ENCODE measurements around the gene PTGER3. TPM values are rescaled to one million over a fixed set of nuclear protein-coding genes. Genes with fewer than 3 reads are reported as not detected.

Gene PTGER3
- polyA plus RNA-seq, 1 donor (not counting 4 experiments of a cell fraction or from before 2014, with no cell fraction given): 0.04 TPM

DNA sequence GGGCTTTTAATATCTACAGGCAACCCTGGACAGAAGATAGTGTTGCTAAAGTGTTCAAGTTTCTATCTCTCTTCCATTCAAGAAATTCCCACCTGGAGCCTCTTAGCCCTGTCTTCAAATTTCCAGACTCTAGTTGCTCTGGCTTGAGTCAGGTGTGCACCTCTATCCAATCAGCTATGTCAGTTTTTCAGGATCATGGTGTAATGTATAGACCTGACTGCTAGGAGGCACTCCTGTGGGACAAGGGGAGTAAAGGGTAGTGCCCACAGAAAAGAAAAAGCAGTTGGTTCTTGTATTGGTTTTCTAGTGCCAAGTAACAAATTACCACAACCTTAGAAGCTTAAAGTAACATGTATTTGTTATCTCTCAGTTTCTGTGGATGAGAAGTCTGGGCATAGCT lies 39.4 kb upstream of the PTGER3 start:
- TF ChIP-seq EZH2 (IDR thresholded peaks at IDR 0.05; ENCODE audit: low read length) (no peak), CTCF (optimal IDR thresholded peaks at IDR 0.05 in 1 of 3, IDR thresholded peaks at IDR 0.05 in 1 of 3, conservative IDR thresholded peaks at IDR 0.05 in 1 of 3; ENCODE audit: extremely low read depth in 1 of 3, insufficient read depth in 2 of 3, low read length in 3 of 3) (no peak)
- no peak overlapping the region for H3K27ac ChIP-seq (ENCODE audit: control insufficient read depth, insufficient read depth, low read length)
- no peaks in the 10 kb centered on the region for H3K9me1 ChIP-seq (ENCODE audit: control insufficient read depth, extremely low read depth, insufficient read depth, low read length)
- DNase-seq (ENCODE audit: low read depth, low spot score): no peak
- FAIRE-seq: no peak
- H3K4me1 ChIP-seq (ENCODE audit: control insufficient read depth, extremely low read depth, insufficient read depth, low read length): peaks cover 11% of the 10 kb centered on the region
- H3K9ac ChIP-seq (ENCODE audit: control insufficient read depth, extremely low read depth, insufficient read depth, low read length): no peak overlapping the region
- no peaks in the 10 kb centered on the region for H3K79me2 ChIP-seq (ENCODE audit: control insufficient read depth, insufficient read depth, low read length)
- H2AFZ ChIP-seq (ENCODE audit: control insufficient read depth, low read length): no peak overlapping the region
- H3K4me3 ChIP-seq (ENCODE audit: control insufficient read depth in 2 of 3, extremely low read depth in 1 of 3, insufficient read depth in 2 of 3, low read depth in 1 of 3, low read length in 3 of 3): no peak overlapping the region
- dilution Hi-C loops (cut with MboI; ENCODE audit: extremely low pct_ligation_motif_present, low sequenced_read_pairs): no loop called here
- no peaks in the 10 kb centered on the region for H3K9me3 ChIP-seq (ENCODE audit: control insufficient read depth, low read depth, low read length)
- H3K4me2 ChIP-seq (ENCODE audit: control insufficient read depth, extremely low read depth, insufficient read depth, low read depth, low read length): no peak overlapping the region
- no peaks in the 10 kb centered on the region for H3K27me3 ChIP-seq (ENCODE audit: control insufficient read depth, extremely low read depth, insufficient read depth, low read length)
- no peaks in the 10 kb centered on the region for H4K20me1 ChIP-seq (ENCODE audit: control insufficient read depth, extremely low read depth, insufficient read depth, low read length)
- no peaks in the 10 kb centered on the region for H3K36me3 ChIP-seq (ENCODE audit: control insufficient read depth in 2 of 2, extremely low read depth in 1 of 2, insufficient read depth in 2 of 2, low read length in 2 of 2)

GRCh38 chr1:71086331-71086730 lies 38.7 kb upstream of the PTGER3 start:
- no peaks in the 10 kb centered on the region for H3K9me1 ChIP-seq (ENCODE audit: control insufficient read depth, extremely low read depth, insufficient read depth, low read length)
- no peak overlapping the region for H3K4me2 ChIP-seq (ENCODE audit: control insufficient read depth, extremely low read depth, insufficient read depth, low read depth, low read length)
- H3K4me1 ChIP-seq (ENCODE audit: control insufficient read depth, extremely low read depth, insufficient read depth, low read length): peaks cover 15% of the 10 kb centered on the region
- no peaks in the 10 kb centered on the region for H3K36me3 ChIP-seq (ENCODE audit: control insufficient read depth in 2 of 2, extremely low read depth in 1 of 2, insufficient read depth in 2 of 2, low read length in 2 of 2)
- H4K20me1 ChIP-seq (ENCODE audit: control insufficient read depth, extremely low read depth, insufficient read depth, low read length): no peaks in the 10 kb centered on the region
- no peaks in the 10 kb centered on the region for H3K27me3 ChIP-seq (ENCODE audit: control insufficient read depth, extremely low read depth, insufficient read depth, low read length)
- TF ChIP-seq CTCF (optimal IDR thresholded peaks at IDR 0.05 in 1 of 3, IDR thresholded peaks at IDR 0.05 in 1 of 3, conservative IDR thresholded peaks at IDR 0.05 in 1 of 3; ENCODE audit: extremely low read depth in 1 of 3, insufficient read depth in 2 of 3, low read length in 3 of 3) (no peak), EZH2 (IDR thresholded peaks at IDR 0.05; ENCODE audit: low read length) (no peak)
- no peaks in the 10 kb centered on the region for H3K9me3 ChIP-seq (ENCODE audit: control insufficient read depth, low read depth, low read length)
- FAIRE-seq (peak; percentile 56), DNase-seq (ENCODE audit: low read depth, low spot score) (peak; percentile 75)
- no peak overlapping the region for H3K4me3 ChIP-seq (ENCODE audit: control insufficient read depth in 2 of 3, extremely low read depth in 1 of 3, insufficient read depth in 2 of 3, low read depth in 1 of 3, low read length in 3 of 3)
- H3K9ac ChIP-seq (ENCODE audit: control insufficient read depth, extremely low read depth, insufficient read depth, low read length): no peak overlapping the region
- H2AFZ ChIP-seq (ENCODE audit: control insufficient read depth, low read length): no peak overlapping the region
- dilution Hi-C loops (cut with MboI; ENCODE audit: extremely low pct_ligation_motif_present, low sequenced_read_pairs): no loop called here
- no peaks in the 10 kb centered on the region for H3K79me2 ChIP-seq (ENCODE audit: control insufficient read depth, insufficient read depth, low read length)
- H3K27ac ChIP-seq (ENCODE audit: control insufficient read depth, insufficient read depth, low read length): no peak overlapping the region
